Thyroid gland (tissue), 4 donors: Measurements from ENCODE around the gene GRIA4. TPM values are rescaled to one million over a fixed set of nuclear protein-coding genes. Genes with fewer than 3 reads are reported as not detected.
"Not testable (repeated sequence)": the region's sequence is repeated elsewhere in the genome, so short reads cannot be mapped to it uniquely, and the experiment has no call there.

ENCODE experiments used
- DNase-seq, 2 donors: peaks; one replicate each; pipeline ENCODE4 v3.0.0-alpha.2; 2019
- H3K27ac ChIP-seq, 3 donors: fragments of 200-600 bp; sonication (generic); 1 replicate in 2 of 3; 2 replicates in 1 of 3; pipeline ENCODE4 v1.5.1; 2016 to 2019; ENCODE audit warnings: mild to moderate bottlenecking in 1 of 3, moderate library complexity in 1 of 3
- H3K27me3 ChIP-seq: fragments of 200-600 bp; sonication (generic); one replicate; pipeline ENCODE4 v1.5.1; 2019
- H3K36me3 ChIP-seq, 2 donors: fragments of 200-600 bp; sonication (generic); one replicate each; pipeline ENCODE4 v1.5.1; 2016 to 2019
- H3K4me1 ChIP-seq, 2 donors: fragments of 200-600 bp; sonication (generic); one replicate each; pipeline ENCODE4 v1.5.1; 2017 to 2019
- H3K4me3 ChIP-seq, 3 donors: fragments of 200-600 bp; sonication (generic); replicated peaks in 1 of 3; 1 replicate in 2 of 3; 2 replicates in 1 of 3; pipeline ENCODE4 v1.5.1; 2016; ENCODE audit warnings: mild to moderate bottlenecking in 1 of 3
- H3K9me3 ChIP-seq: fragments of 200-600 bp; sonication (generic); one replicate; pipeline ENCODE4 v1.5.1; 2017
- POLR2A ChIP-seq, 2 donors: fragments of 450-650 bp; IDR thresholded peaks; one replicate each; pipeline ENCODE4 v1.6.1; 2017; ENCODE audit warnings: antibody characterized with exemption in 2 of 2, mild to moderate bottlenecking in 2 of 2, moderate library complexity in 1 of 2
- WGBS, 2 donors: methylation state at CpG; one replicate each; pipeline ENCODE4 v1.1.5; 2017; 5-methylcytosine and 5-hydroxymethylcytosine counted together
- intact Hi-C: fragments of 100-400 bp; cut with DNase I; formaldehyde crosslinking; loops from one replicate; pipeline ENCODE4 v1.15.1; 2023
- total RNA-seq, 4 donors: library from RNA; depleted of rRNA; stranded (reverse); fragments of >200 nt; gene quantifications; one replicate each; pipeline ENCODE4 v1.2.3, GENCODE V29; 2016
- TF ChIP-seq, protein P1 (sequence below), 6 experiments: fragments of 200-600 bp in 3 of 6; fragments of 450-650 bp in 3 of 6; sonication (generic) in 3 of 6; IDR thresholded peaks; one replicate each; pipeline ENCODE4 v1.5.1; 2016 to 2019; ENCODE audit warnings: antibody characterized with exemption in 6 of 6, mild to moderate bottlenecking in 2 of 6, inconsistent platforms in 1 of 6, moderate library complexity in 1 of 6

Gene GRIA4
- total RNA-seq, 4 donors from 2014 or later = 0.11 TPM; not detected in 3

DNA sequence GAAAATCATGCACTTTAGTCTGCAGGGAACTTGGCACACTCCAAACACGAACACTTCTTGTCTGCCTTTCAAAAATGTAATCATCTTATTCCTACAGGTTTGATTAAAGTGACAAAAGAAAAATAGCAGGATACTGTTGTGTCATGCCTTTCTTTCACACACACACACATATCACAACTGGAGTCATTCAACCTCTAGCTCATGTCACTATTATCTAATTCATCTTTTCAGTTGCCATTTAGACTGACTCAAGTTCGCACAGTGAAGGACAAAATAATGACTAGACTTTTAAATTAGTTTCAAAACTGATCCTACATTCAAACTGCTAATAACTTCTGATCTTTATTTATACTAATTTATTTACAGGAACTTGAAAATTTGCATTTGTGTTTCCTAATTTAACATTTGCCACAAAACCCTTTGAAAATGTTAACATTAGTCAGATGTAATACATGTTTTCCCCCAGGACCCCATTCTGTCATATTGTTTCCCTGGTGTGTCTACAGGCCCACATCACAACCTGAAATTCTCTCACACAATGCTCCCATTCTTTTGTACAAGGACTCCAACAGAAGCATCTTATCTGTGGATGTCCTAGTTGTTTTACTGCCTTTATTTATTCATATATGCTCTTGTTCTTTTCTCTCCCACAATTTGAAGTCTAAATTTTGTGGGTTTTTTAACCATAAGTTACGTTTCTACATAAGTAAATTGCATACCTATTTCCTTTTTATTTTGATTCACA is 171.1 kb downstream of the GRIA4 start:
- no peak overlapping the region for H3K27ac ChIP-seq
- 84 to 86% methylated on average over 3 of the region's 3 CpGs for WGBS, 2 donors
- intact Hi-C loops = no loop called here

DNA sequence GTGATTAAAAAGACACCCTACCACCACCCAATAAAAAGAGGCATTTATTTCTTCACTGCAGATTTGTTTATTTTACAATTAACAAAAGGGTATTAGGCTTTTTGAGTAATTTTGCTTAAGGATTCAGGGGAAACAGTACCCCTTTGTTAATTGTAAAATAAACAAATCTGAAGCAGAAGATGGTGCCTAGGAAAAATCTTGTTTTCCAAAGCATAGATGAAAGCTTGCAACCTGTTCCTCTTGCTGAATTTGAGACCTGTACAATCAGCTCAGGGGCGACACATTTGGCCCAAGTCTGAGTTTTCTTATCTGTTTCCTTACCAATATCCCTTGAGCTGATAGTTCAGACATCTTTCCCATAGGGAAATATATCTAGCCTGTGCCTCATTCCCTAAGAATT is 171.9 kb downstream of the GRIA4 start:
- TF ChIP-seq, protein P1, sequence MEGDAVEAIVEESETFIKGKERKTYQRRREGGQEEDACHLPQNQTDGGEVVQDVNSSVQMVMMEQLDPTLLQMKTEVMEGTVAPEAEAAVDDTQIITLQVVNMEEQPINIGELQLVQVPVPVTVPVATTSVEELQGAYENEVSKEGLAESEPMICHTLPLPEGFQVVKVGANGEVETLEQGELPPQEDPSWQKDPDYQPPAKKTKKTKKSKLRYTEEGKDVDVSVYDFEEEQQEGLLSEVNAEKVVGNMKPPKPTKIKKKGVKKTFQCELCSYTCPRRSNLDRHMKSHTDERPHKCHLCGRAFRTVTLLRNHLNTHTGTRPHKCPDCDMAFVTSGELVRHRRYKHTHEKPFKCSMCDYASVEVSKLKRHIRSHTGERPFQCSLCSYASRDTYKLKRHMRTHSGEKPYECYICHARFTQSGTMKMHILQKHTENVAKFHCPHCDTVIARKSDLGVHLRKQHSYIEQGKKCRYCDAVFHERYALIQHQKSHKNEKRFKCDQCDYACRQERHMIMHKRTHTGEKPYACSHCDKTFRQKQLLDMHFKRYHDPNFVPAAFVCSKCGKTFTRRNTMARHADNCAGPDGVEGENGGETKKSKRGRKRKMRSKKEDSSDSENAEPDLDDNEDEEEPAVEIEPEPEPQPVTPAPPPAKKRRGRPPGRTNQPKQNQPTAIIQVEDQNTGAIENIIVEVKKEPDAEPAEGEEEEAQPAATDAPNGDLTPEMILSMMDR (IDR thresholded peaks at IDR 0.05) = no peak
- no peak overlapping the region for H3K27ac ChIP-seq
- no peak overlapping the region for H3K4me3 ChIP-seq
- no peaks in the 10 kb centered on the region for H3K27me3 ChIP-seq
- no peaks in the 10 kb centered on the region for H3K36me3 ChIP-seq
- WGBS, 2 donors = 50 to 80% methylated on average over 1 of the region's 1 CpG
- no peaks in the 10 kb centered on the region for H3K9me3 ChIP-seq
- intact Hi-C loops = no loop called here
- no peaks in the 10 kb centered on the region for H3K4me1 ChIP-seq
- no peak for DNase-seq

More for the DNA sequence above, 171.1 kb downstream of the GRIA4 start:
- Histone ChIP-seq H3K4me3 (no peak overlapping the region), H3K36me3 (no peaks in the 10 kb centered on the region), H3K27me3 (no peaks in the 10 kb centered on the region), H3K4me1 (no peaks in the 10 kb centered on the region), H3K9me3 (no peaks in the 10 kb centered on the region)
- no peak for TF ChIP-seq POLR2A (IDR thresholded peaks at IDR 0.05)
- TF ChIP-seq, protein P1 (IDR thresholded peaks at IDR 0.05) = no peak
- DNase-seq = no peak

DNA sequence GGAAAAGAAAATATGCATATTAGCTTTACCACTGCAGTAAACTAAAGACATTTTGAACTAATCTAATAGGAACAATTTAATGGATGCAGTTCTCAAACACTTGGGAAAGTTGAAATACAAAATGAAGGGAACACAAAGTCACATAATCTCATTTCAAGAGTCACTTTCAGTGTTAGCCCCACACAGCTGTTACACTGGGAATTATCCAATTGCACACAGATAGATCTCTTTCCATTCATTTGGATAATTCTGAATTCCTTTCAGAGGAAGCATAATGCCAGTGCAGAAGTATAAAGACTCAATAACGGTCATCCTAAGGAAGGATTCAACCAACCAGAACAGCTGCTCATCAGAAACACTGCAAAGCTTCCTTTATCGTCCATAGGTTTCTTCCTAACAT is 173.3 kb downstream of the GRIA4 start:
- H3K36me3 ChIP-seq = no peaks in the 10 kb centered on the region
- no peaks in the 10 kb centered on the region for H3K9me3 ChIP-seq
- DNase-seq = no peak
- no peak overlapping the region for H3K4me3 ChIP-seq
- no peak overlapping the region for H3K27ac ChIP-seq
- TF ChIP-seq, protein P1 (IDR thresholded peaks at IDR 0.05) = no peak
- no peak for TF ChIP-seq POLR2A (IDR thresholded peaks at IDR 0.05)
- H3K4me1 ChIP-seq = no peaks in the 10 kb centered on the region
- intact Hi-C loops = no loop called here
- no peaks in the 10 kb centered on the region for H3K27me3 ChIP-seq
- WGBS, 2 donors = 58 to 67% methylated on average over 2 of the region's 2 CpGs

DNA sequence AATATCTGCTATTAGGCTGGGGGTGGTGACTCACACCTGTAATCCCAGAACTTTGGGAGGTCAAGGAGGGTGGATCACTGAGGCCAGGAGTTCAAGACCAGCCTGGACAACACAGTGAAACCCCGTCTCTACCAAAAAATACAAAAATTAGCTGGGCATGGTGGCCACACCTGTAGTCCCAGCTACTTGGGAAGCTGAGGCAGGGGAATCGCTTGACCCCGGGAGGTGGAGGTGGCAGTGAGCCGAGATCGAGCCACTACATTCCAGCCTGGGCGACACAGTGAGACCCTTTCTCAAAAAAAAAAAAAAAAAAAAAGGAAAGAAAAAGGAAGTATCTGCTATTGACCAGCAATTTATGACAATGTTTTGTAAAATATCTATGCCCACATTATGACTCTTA is 176.0 kb downstream of the GRIA4 start:
- WGBS, 2 donors = 96 to 97% methylated on average over 6 of the region's 6 CpGs
- intact Hi-C loops, H3K27ac ChIP-seq: not testable (repeated sequence)

DNA sequence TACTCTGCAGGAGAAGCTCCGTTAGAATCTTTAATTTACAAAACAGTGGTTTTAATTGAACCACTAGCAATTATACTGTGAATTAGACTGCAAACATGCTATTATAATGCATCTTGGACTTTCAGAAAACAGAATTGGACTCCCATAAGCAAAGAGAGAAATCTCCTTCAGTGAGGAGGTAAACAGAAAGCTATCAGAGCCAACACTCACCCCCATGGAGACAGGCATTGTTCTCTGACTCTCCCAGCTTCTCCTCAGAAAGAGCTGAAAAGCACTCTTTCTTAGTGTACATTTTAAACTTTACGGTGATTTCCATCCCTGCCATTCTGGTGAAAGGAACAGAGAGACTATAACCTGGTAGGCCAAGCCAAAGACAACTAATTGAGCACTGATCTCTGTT is 176.9 kb downstream of the GRIA4 start:
- 76 to 80% methylated on average over 2 of the region's 2 CpGs for WGBS, 2 donors
- DNase-seq = no peak
- Histone ChIP-seq H3K27me3 (no peaks in the 10 kb centered on the region), H3K27ac (no peak overlapping the region), H3K4me1 (no peaks in the 10 kb centered on the region), H3K9me3 (no peaks in the 10 kb centered on the region), H3K4me3 (no peak overlapping the region), H3K36me3 (no peaks in the 10 kb centered on the region)
- TF ChIP-seq, protein P1 (IDR thresholded peaks at IDR 0.05) = no peak
- intact Hi-C loops = no loop called here

More for the DNA sequence above, 176.0 kb downstream of the GRIA4 start:
- DNase-seq, H3K27me3 ChIP-seq, H3K9me3 ChIP-seq, H3K4me1 ChIP-seq, H3K36me3 ChIP-seq, H3K4me3 ChIP-seq: not testable (repeated sequence)
